Loucy (cell line): ENCODE data around the gene GSG1L.

ENCODE experiments used
- CTCF ChIP-seq: fragments of 200-600 bp; sonication (generic); conservative IDR thresholded peaks from 2 replicates; pipeline ENCODE4 v1.5.1; 2014; ENCODE audit warnings: mild to moderate bottlenecking, antibody characterized with exemption, low read length
- EZH2phosphoT487 ChIP-seq: fragments of 200-600 bp; IDR thresholded peaks from 2 replicates; pipeline ENCODE4 v1.6.1; 2018; ENCODE audit warnings: antibody characterized with exemption, mild to moderate bottlenecking, moderate library complexity, borderline replicate concordance

GRCh38 chr16:27847030-27847550 lies 216.4 kb downstream of the GSG1L start:
- TF ChIP-seq CTCF (no peak), EZH2phosphoT487 (no peak)
